ENCODE results near the gene LRWD1. TPM values are rescaled to one million over a fixed set of nuclear protein-coding genes. Genes with fewer than 3 reads are reported as not detected.
"Not testable (repeated sequence)": the region's sequence is repeated elsewhere in the genome, so short reads cannot be mapped to it uniquely, and the experiment has no call there.

The LRWD1 gene
- total RNA-seq, 2 experiments from 2014 or later = 39.1 to 68.2 TPM

GRCh38 chr7:102472126-102473041 lies 7.6 kb downstream of the LRWD1 start:
- Histone ChIP-seq H3K36me3 (ENCODE audit: insufficient read depth, low read length) (peaks cover 57% of the 10 kb centered on the region), H2AFZ (ENCODE audit: low read length) (no peak overlapping the region), H3K79me2 (ENCODE audit: insufficient read depth, low read depth, low read length) (no peaks in the 10 kb centered on the region), H3K9me2 (ENCODE audit: insufficient read depth, low read length) (no peaks in the 10 kb centered on the region), H3K4me2 (ENCODE audit: low read length) (no peak overlapping the region), H3K9me3 (ENCODE audit: low read length) (no peaks in the 10 kb centered on the region), H4K20me1 (ENCODE audit: insufficient read depth, low read length) (no peaks in the 10 kb centered on the region), H3K4me3 (ENCODE audit: low read depth, low read length, poor library complexity, severe bottlenecking) (no peak overlapping the region), H3K4me1 (ENCODE audit: insufficient read depth, low read length, poor library complexity, severe bottlenecking) (no peaks in the 10 kb centered on the region), H3K27ac (ENCODE audit: low read depth, low read length, poor library complexity, severe bottlenecking) (no peak overlapping the region)
- ChIA-PET POLR2A (no interaction called here), CTCF (ENCODE audit: unreplicated experiment) (no interaction called here)
- intact Hi-C loops (cut with micrococcal nuclease; ENCODE audit: unreplicated experiment) = no loop called here
- no TSS peak for BruUV-seq (replicated peaks)
- DNase-seq (ENCODE audit: low spot score) = no peak
- TF ChIP-seq CTCF (conservative IDR thresholded peaks at IDR 0.05; ENCODE audit: low read length) (no peak), EZH2phosphoT487 (IDR thresholded peaks at IDR 0.05; ENCODE audit: borderline replicate concordance, low read depth, low read length) (no peak)

GRCh38 chr7:102473271-102473991 lies 8.6 kb downstream of the LRWD1 start:
- Histone ChIP-seq H3K9me2 (ENCODE audit: insufficient read depth, low read length) (no peaks in the 10 kb centered on the region), H3K27ac (ENCODE audit: low read depth, low read length, poor library complexity, severe bottlenecking) (no peak overlapping the region), H3K4me2 (ENCODE audit: low read length) (no peak overlapping the region), H3K36me3 (ENCODE audit: insufficient read depth, low read length) (peaks cover 46% of the 10 kb centered on the region), H2AFZ (ENCODE audit: low read length) (no peak overlapping the region), H3K79me2 (ENCODE audit: insufficient read depth, low read depth, low read length) (no peaks in the 10 kb centered on the region), H3K4me3 (ENCODE audit: low read depth, low read length, poor library complexity, severe bottlenecking) (no peak overlapping the region), H4K20me1 (ENCODE audit: insufficient read depth, low read length) (no peaks in the 10 kb centered on the region), H3K9me3 (ENCODE audit: low read length) (no peaks in the 10 kb centered on the region), H3K4me1 (ENCODE audit: insufficient read depth, low read length, poor library complexity, severe bottlenecking) (no peaks in the 10 kb centered on the region)
- no peak for TF ChIP-seq CTCF (conservative IDR thresholded peaks at IDR 0.05; ENCODE audit: low read length)
- no peak for TF ChIP-seq EZH2phosphoT487 (IDR thresholded peaks at IDR 0.05; ENCODE audit: borderline replicate concordance, low read depth, low read length)
- DNase-seq (ENCODE audit: low spot score) = no peak
- ChIA-PET CTCF (ENCODE audit: unreplicated experiment) (no interaction called here), POLR2A (no interaction called here)
- no TSS peak for BruUV-seq (replicated peaks)
- intact Hi-C loops (cut with micrococcal nuclease; ENCODE audit: unreplicated experiment) = no loop called here

GRCh38 chr7:102474116-102474515 lies 9.3 kb downstream of the LRWD1 start:
- H4K20me1 ChIP-seq (ENCODE audit: insufficient read depth, low read length); H2AFZ ChIP-seq (ENCODE audit: low read length); BruUV-seq (replicated peaks); CTCF ChIA-PET (ENCODE audit: unreplicated experiment); H3K4me3 ChIP-seq (ENCODE audit: low read depth, low read length, poor library complexity, severe bottlenecking); H3K4me2 ChIP-seq (ENCODE audit: low read length); H3K9me3 ChIP-seq (ENCODE audit: low read length); H3K79me2 ChIP-seq (ENCODE audit: insufficient read depth, low read depth, low read length); H3K4me1 ChIP-seq (ENCODE audit: insufficient read depth, low read length, poor library complexity, severe bottlenecking); POLR2A ChIA-PET; intact Hi-C loops (cut with micrococcal nuclease; ENCODE audit: unreplicated experiment); DNase-seq (ENCODE audit: low spot score); H3K27ac ChIP-seq (ENCODE audit: low read depth, low read length, poor library complexity, severe bottlenecking); H3K9me2 ChIP-seq (ENCODE audit: insufficient read depth, low read length): not testable (repeated sequence)
- peaks cover 43% of the 10 kb centered on the region for H3K36me3 ChIP-seq (ENCODE audit: insufficient read depth, low read length)

- CTCF ChIA-PET (ENCODE audit: unreplicated experiment); H3K9me2 ChIP-seq (ENCODE audit: insufficient read depth, low read length); H3K4me2 ChIP-seq (ENCODE audit: low read length); H3K79me2 ChIP-seq (ENCODE audit: insufficient read depth, low read depth, low read length); H4K20me1 ChIP-seq (ENCODE audit: insufficient read depth, low read length); H3K9me3 ChIP-seq (ENCODE audit: low read length); intact Hi-C loops (cut with micrococcal nuclease; ENCODE audit: unreplicated experiment); H2AFZ ChIP-seq (ENCODE audit: low read length); H3K27ac ChIP-seq (ENCODE audit: low read depth, low read length, poor library complexity, severe bottlenecking); H3K4me3 ChIP-seq (ENCODE audit: low read depth, low read length, poor library complexity, severe bottlenecking); DNase-seq (ENCODE audit: low spot score); BruUV-seq (replicated peaks); POLR2A ChIA-PET; H3K4me1 ChIP-seq (ENCODE audit: insufficient read depth, low read length, poor library complexity, severe bottlenecking): not testable (repeated sequence)
- peaks cover 36% of the 10 kb centered on the region for H3K36me3 ChIP-seq (ENCODE audit: insufficient read depth, low read length)
Observed at GRCh38 chr7:102474736-102475435, 10.1 kb downstream of the LRWD1 start.
